Activated CD4-positive, alpha-beta T cell treated with anti-CD3 and anti-CD28 coated beads for 36 hours (primary cell): ENCODE measurements around the gene SLC7A7. TPM values are rescaled to one million over a fixed set of nuclear protein-coding genes. Genes with fewer than 3 reads are reported as not detected.

Experiments used
- ATAC-seq: fragments of 200-7000 bp; cut with Tn5 transposase; one replicate; pipeline ENCODE4 v1.10.0; 2021; ENCODE audit warnings: mild to moderate bottlenecking, moderate library complexity
- CTCF ChIA-PET: fragments of 350-600 bp; sonication (Branson Sonifier 250); formaldehyde crosslinking; loops from one replicate; lab custom pipeline; 2021; ENCODE audit warnings: antibody characterized with exemption; lab: Charles Lee
- POLR2A ChIA-PET: fragments of 350-600 bp; sonication (Branson Sonifier 250); formaldehyde crosslinking; loops from one replicate; lab custom pipeline; 2021; ENCODE audit warnings: antibody characterized with exemption, inconsistent platforms; lab: Charles Lee
- DNase-seq: peaks from one replicate; pipeline ENCODE4 v3.0.0-alpha.2; 2020
- H3K27ac Mint-ChIP-seq: one replicate; pipeline ENCODE4 v1.8.0; 2021; ENCODE audit warnings: mixed read lengths
- H3K27me3 Mint-ChIP-seq: one replicate; pipeline ENCODE4 v1.8.0; 2021; ENCODE audit warnings: mixed read lengths
- H3K36me3 Mint-ChIP-seq: one replicate; pipeline ENCODE4 v1.8.0; 2021; ENCODE audit warnings: low read depth, mixed read lengths
- H3K4me1 Mint-ChIP-seq: one replicate; pipeline ENCODE4 v1.8.0; 2021; ENCODE audit warnings: mixed read lengths
- H3K4me3 Mint-ChIP-seq: one replicate; pipeline ENCODE4 v1.8.0; 2021; ENCODE audit warnings: mild to moderate bottlenecking, moderate library complexity, mixed read lengths
- H3K9me3 Mint-ChIP-seq: one replicate; pipeline ENCODE4 v1.8.0; 2021; ENCODE audit warnings: low read depth, mixed read lengths
- intact Hi-C, 2 experiments: fragments of 100-400 bp; cut with DNase I in 1 of 2; cut with micrococcal nuclease in 1 of 2; formaldehyde crosslinking; loops; one replicate each; pipeline versions ENCODE4 v1.14.2 to v1.15.1; 2022 to 2024; cut with DNase I, micrococcal nuclease
- total RNA-seq, 2 experiments: library from RNA; stranded (reverse); gene quantifications; one replicate each; pipeline ENCODE4 v1.2.3, GENCODE V29; 2021

Gene SLC7A7
- total RNA-seq, 2 experiments from 2014 or later = 0.50 to 0.72 TPM

DNA sequence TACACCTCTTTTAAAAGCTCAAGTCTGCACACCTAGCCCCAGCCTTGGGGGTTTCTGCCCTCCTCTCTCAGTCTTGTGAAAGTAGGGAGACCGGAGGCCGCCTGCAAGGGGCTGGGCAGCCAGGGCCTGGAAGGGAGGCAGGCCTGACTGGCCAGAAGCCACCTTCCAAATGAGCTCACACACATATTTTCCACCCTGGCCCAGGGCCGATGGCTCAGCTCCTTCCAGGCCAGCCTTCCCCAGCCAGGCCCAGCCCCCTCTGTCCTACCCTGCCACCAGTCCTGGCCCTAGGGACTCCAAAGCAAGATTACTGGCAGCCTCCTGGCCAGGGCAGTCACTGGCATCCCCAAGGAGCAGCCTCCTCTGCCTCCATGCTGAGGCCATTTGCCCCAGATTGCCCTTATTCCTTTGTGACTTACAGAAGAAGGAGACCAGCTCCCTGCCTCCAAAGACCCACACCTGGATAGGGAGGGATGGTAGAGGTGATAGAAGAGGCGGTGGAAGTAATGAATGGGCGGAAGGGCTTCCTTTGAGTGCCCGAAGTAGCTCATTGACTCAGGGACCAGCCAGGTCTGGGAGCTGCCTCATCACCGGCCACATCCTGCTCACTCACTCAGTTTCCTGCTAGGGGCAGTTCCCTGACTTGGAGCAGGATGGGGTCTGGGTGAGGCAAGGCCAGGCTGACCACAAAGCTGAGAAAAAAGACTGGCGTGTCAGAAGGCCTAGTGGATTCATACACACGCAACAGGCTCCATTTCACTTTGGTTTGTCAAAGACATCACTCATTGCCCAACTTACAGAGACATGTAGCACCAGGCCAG is 35.9 kb upstream of the SLC7A7 start:
- CTCF ChIA-PET = interaction anchor here (0.7 to 8.0 kb wide), 11 partner anchors 10 to 327 kb away, joined by 3 to 148 read pairs (median 4); partner anchors contain the start of gene MRPL52
- H3K27ac Mint-ChIP-seq = no peak overlapping the region
- peak; percentile 48 for ATAC-seq
- DNase-seq = peak; percentile 52
- H3K4me1 Mint-ChIP-seq = peaks cover 19% of the 10 kb centered on the region
- no peak overlapping the region for H3K4me3 Mint-ChIP-seq
- H3K27me3 Mint-ChIP-seq = peaks cover 5% of the 10 kb centered on the region
- H3K9me3 Mint-ChIP-seq = no peaks in the 10 kb centered on the region
- H3K36me3 Mint-ChIP-seq = no peaks in the 10 kb centered on the region
- intact Hi-C loops = loop anchor here (5.0 to 10.0 kb wide), 5 partner anchors 84 to 936 kb away; partner anchors contain the start of genes DAD1 (in 2 of the 2) and OXA1L (in 1 of the 2)
- POLR2A ChIA-PET = interaction anchor here (0.6 kb wide), 1 partner anchor 277 kb away, joined by 3 read pairs; no protein-coding TSS in a partner anchor

DNA sequence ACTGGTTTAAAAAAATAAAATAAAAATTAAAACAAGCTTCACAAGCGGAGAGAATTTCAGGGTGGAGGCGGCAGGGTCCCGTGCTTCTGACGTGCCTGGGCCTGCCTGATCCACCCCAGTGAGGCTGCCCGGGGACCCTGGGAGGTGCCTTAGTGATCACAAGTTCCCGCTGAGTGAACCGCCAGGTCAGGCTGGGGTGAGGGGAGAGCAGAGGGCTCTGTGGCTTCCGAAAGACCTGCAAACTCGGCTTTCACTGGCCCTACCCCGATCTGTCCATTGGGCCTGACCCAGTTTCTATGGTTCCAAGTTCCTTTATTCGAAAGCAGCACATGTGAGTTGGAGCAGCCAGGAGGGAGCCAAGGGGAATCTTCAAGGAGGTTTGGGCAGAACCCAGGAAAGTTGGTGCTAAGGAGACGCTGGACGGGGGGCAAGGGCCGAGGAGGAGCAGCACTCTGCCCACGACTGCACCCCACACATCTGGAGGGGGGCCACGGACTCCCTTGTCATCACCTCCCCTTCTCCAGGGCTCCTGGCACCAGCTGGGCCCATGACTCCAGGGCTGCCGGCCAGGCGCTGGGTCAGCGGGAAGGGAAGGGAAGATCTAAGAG is 34.1 kb upstream of the SLC7A7 start:
- no peak for ATAC-seq
- H3K27me3 Mint-ChIP-seq = peaks cover 2% of the 10 kb centered on the region
- no peak for DNase-seq
- no peak overlapping the region for H3K4me3 Mint-ChIP-seq
- ChIA-PET CTCF (interaction anchor here (0.7 to 8.0 kb wide), 12 partner anchors 9 to 279 kb away, joined by 3 to 148 read pairs (median 3); partner anchors contain the start of genes ABHD4, DAD1, MMP14 and MRPL52), POLR2A (no interaction called here)
- no peak overlapping the region for H3K27ac Mint-ChIP-seq
- H3K36me3 Mint-ChIP-seq = no peaks in the 10 kb centered on the region
- H3K9me3 Mint-ChIP-seq = no peaks in the 10 kb centered on the region
- intact Hi-C loops = no loop called here
- H3K4me1 Mint-ChIP-seq = peaks cover 13% of the 10 kb centered on the region

- Mint-ChIP-seq H3K4me1 (peaks cover 11% of the 10 kb centered on the region), H3K27ac (no peak overlapping the region), H3K27me3 (peaks cover 2% of the 10 kb centered on the region), H3K4me3 (no peak overlapping the region), H3K36me3 (no peaks in the 10 kb centered on the region), H3K9me3 (no peaks in the 10 kb centered on the region)
- POLR2A ChIA-PET = no interaction called here
- DNase-seq = no peak
- intact Hi-C loops = no loop called here
- ATAC-seq = no peak
- CTCF ChIA-PET = interaction anchor here (0.7 to 8.0 kb wide), 10 partner anchors 9 to 278 kb away, joined by 3 to 148 read pairs (median 4); partner anchors contain the start of genes ABHD4, DAD1, MMP14 and MRPL52
Observed at GRCh38 chr14:22848351-22849164, 33.3 kb upstream of the SLC7A7 start.

DNA sequence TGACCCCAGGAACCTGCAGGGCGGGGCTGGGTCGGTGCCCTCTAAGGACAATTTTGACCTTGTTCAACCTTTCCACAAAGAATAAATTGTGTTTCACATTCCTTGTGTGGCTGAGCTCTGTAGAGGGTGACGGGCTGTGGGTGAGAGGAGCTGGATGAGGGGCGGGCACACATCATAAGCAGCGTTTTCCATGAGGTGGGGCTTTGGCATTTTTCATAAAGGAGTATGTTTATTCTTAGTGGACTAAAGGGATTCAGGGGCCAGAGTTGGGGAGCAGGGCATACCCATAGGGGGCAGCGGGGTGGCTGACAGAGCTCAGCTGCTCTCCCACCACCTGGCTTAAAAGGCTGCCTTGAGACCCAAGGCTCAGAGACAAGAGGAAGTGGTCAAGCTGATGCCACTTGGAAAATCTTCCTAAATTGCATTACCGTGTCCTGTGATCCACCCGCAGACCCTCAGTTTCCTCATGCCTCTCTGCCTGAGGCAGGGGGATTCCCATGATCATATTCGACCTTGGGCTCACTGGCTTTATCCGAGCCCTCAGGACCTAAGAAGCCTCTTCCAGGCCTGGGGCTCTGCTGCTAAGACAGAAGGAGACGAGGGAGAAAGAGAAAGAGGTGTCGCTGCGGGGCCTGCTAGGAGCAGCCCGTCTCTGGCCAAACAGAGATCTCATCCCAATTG is 32.6 kb upstream of the SLC7A7 start:
- no peak for ATAC-seq
- H3K9me3 Mint-ChIP-seq = no peaks in the 10 kb centered on the region
- H3K4me3 Mint-ChIP-seq = no peak overlapping the region
- H3K27ac Mint-ChIP-seq = no peak overlapping the region
- H3K27me3 Mint-ChIP-seq = peaks cover 2% of the 10 kb centered on the region
- DNase-seq = no peak
- H3K36me3 Mint-ChIP-seq = no peaks in the 10 kb centered on the region
- ChIA-PET POLR2A (no interaction called here), CTCF (interaction anchor here (1.5 to 8.0 kb wide), 2 partner anchors 21 to 277 kb away, joined by 4 to 148 read pairs; partner anchors contain the start of gene MRPL52)
- intact Hi-C loops = no loop called here
- H3K4me1 Mint-ChIP-seq = peaks cover 6% of the 10 kb centered on the region

DNA sequence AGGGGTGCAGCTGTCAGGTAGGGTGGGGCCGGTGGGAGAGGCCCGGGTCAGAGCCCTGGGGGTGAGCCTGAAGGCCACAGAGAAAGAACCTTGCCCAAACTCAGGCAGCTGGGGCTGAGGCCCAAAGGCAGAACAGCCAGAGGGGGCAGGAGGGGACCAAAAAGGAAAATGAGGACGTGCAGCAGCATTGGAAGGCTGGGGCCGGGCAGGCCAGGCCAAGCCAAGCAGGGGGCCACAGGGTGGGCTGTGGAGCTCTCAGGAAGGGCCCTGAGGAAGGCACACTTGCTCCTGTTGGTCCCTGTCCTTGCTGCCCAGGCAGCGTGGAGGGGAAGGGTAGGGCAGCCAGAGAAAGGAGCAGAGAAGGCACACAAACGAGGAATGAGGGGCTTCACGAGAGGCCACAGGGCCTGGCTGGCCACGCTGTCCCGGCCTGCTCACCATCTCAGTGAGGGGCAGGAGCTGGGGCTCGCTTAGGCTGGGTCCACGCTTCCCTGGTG is 31.6 kb upstream of the SLC7A7 start:
- H3K27me3 Mint-ChIP-seq = peaks cover 2% of the 10 kb centered on the region
- H3K4me3 Mint-ChIP-seq = no peak overlapping the region
- no peaks in the 10 kb centered on the region for H3K36me3 Mint-ChIP-seq
- POLR2A ChIA-PET = no interaction called here
- no peak overlapping the region for H3K27ac Mint-ChIP-seq
- H3K4me1 Mint-ChIP-seq = peaks cover 4% of the 10 kb centered on the region
- DNase-seq (no peak), ATAC-seq (no peak)
- no peaks in the 10 kb centered on the region for H3K9me3 Mint-ChIP-seq
- intact Hi-C loops = no loop called here
- CTCF ChIA-PET = no interaction called here

DNA sequence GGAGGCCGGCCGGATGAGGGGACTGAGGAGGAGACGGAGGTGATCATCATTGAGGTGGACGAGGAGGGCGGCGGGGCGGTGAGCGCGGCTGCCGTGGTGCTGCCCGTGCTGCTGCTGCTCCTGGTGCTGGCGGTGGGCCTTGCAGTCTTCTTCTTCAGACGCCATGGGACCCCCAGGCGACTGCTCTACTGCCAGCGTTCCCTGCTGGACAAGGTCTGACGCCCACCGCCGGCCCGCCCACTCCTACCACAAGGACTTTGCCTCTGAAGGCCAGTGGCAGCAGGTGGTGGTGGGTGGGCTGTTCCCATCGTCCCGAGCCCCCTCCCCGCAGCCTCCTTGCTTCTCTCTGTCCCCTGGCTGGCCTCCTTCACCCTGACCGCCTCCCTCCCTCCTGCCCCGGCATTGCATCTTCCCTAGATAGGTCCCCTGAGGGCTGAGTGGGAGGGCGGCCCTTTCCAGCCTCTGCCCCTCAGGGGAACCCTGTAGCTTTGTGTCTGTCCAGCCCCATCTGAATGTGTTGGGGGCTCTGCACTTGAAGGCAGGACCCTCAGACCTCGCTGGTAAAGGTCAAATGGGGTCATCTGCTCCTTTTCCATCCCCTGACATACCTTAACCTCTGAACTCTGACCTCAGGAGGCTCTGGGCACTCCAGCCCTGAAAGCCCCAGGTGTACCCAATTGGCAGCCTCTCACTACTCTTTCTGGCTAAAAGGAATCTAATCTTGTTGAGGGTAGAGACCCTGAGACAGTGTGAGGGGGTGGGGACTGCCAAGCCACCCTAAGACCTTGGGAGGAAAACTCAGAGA is 30.8 kb upstream of the SLC7A7 start:
- H3K4me3 Mint-ChIP-seq = no peak overlapping the region
- H3K27ac Mint-ChIP-seq = no peak overlapping the region
- POLR2A ChIA-PET = no interaction called here
- no peaks in the 10 kb centered on the region for H3K4me1 Mint-ChIP-seq
- ATAC-seq (no peak), DNase-seq (no peak)
- intact Hi-C loops = no loop called here
- CTCF ChIA-PET = no interaction called here
- H3K9me3 Mint-ChIP-seq = no peaks in the 10 kb centered on the region
- H3K27me3 Mint-ChIP-seq = peaks cover 2% of the 10 kb centered on the region
- H3K36me3 Mint-ChIP-seq = no peaks in the 10 kb centered on the region

DNA sequence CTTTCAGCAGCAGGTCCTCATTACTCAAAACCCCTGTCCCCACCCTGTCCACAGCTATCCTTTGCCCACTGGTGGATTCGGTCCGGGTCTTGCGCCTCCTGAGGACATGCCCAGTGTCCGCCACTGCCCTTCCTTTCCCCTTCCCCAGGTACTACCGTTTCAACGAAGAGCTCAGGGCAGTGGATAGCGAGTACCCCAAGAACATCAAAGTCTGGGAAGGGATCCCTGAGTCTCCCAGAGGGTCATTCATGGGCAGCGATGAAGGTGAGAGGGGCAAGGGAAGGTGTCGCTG is 29.8 kb upstream of the SLC7A7 start:
- Mint-ChIP-seq H3K27me3 (peaks cover 3% of the 10 kb centered on the region), H3K4me3 (no peak overlapping the region), H3K36me3 (no peaks in the 10 kb centered on the region), H3K27ac (no peak overlapping the region), H3K4me1 (no peaks in the 10 kb centered on the region), H3K9me3 (no peaks in the 10 kb centered on the region)
- no peak for DNase-seq
- ChIA-PET CTCF (no interaction called here), POLR2A (interaction anchor here (0.7 to 1.4 kb wide), 2 partner anchors 15 to 62 kb away, joined by 3 to 6 read pairs; partner anchors contain the start of gene MRPL52)
- ATAC-seq = no peak
- intact Hi-C loops = no loop called here

DNA sequence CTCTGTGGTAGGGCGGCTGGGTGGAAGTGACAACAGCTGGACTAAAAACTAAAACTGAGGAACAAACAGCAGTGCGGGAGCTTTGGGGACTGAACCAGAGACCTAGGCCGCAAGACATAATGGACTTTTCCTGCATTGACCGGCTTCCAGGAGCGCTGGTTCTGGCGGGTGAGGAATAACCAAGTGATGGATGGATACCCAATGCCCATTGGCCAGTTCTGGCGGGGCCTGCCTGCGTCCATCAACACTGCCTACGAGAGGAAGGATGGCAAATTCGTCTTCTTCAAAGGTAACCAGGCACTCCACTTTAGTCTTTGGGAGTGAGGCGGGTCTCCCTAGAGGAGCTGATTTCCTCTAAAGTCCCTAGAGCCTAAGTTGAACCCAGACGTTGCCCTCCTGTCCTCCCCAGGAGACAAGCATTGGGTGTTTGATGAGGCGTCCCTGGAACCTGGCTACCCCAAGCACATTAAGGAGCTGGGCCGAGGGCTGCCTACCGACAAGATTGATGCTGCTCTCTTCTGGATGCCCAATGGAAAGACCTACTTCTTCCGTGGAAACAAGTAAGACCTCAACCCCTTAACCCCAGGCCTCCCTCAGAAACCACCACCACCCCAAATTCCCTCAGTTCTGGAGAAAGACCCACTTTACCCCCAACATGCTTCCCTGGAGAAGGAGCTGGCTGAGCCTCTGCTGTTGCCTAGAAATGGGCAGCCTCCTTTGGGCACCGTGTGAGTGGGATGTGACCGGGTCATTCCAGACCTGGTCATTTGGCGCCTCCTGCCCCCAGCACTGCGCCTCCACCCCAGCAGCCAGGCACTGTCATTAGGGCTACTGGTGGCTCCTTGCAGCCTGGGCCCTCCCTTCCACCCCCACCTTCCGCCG is 29.2 kb upstream of the SLC7A7 start:
- intact Hi-C loops = no loop called here
- no peaks in the 10 kb centered on the region for H3K36me3 Mint-ChIP-seq
- H3K4me3 Mint-ChIP-seq = no peak overlapping the region
- H3K27ac Mint-ChIP-seq = no peak overlapping the region
- no peaks in the 10 kb centered on the region for H3K9me3 Mint-ChIP-seq
- ChIA-PET POLR2A (interaction anchor here (1.4 kb wide), 1 partner anchor 15 kb away, joined by 6 read pairs; the partner anchor contains the start of gene MRPL52), CTCF (interaction anchor here (0.6 kb wide), 1 partner anchor 274 kb away, joined by 3 read pairs; no protein-coding TSS in a partner anchor)
- ATAC-seq (no peak), DNase-seq (no peak)
- H3K27me3 Mint-ChIP-seq = peaks cover 5% of the 10 kb centered on the region
- no peaks in the 10 kb centered on the region for H3K4me1 Mint-ChIP-seq

GRCh38 chr14:22843123-22843925 is 28.1 kb upstream of the SLC7A7 start:
- ATAC-seq (no peak), DNase-seq (no peak)
- Mint-ChIP-seq H3K4me3 (no peak overlapping the region), H3K27ac (no peak overlapping the region), H3K4me1 (peaks cover 2% of the 10 kb centered on the region), H3K36me3 (no peaks in the 10 kb centered on the region), H3K27me3 (peaks cover 9% of the 10 kb centered on the region), H3K9me3 (no peaks in the 10 kb centered on the region)
- intact Hi-C loops = no loop called here
- CTCF ChIA-PET = interaction anchor here (0.6 to 1.2 kb wide), 4 partner anchors 12 to 273 kb away, joined by 3 to 5 read pairs (median 4); no protein-coding TSS in a partner anchor
- POLR2A ChIA-PET = no interaction called here
